ENCODE measurements around the gene OR2J2.

The OR2J2 gene

GRCh38 chr6:29130644-29131043 is 40.1 kb upstream of the OR2J2 start (continued):
- TF ChIP-seq, protein P1, sequence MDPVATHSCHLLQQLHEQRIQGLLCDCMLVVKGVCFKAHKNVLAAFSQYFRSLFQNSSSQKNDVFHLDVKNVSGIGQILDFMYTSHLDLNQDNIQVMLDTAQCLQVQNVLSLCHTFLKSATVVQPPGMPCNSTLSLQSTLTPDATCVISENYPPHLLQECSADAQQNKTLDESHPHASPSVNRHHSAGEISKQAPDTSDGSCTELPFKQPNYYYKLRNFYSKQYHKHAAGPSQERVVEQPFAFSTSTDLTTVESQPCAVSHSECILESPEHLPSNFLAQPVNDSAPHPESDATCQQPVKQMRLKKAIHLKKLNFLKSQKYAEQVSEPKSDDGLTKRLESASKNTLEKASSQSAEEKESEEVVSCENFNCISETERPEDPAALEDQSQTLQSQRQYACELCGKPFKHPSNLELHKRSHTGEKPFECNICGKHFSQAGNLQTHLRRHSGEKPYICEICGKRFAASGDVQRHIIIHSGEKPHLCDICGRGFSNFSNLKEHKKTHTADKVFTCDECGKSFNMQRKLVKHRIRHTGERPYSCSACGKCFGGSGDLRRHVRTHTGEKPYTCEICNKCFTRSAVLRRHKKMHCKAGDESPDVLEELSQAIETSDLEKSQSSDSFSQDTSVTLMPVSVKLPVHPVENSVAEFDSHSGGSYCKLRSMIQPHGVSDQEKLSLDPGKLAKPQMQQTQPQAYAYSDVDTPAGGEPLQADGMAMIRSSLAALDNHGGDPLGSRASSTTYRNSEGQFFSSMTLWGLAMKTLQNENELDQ (tag by site-specific recombination; IDR thresholded peaks at IDR 0.05; ENCODE audit: low read depth): no peak
- TF ChIP-seq ZBTB21 (tag by site-specific recombination; IDR thresholded peaks at IDR 0.05) (no peak), SETDB1 (IDR thresholded peaks at IDR 0.05; ENCODE audit: insufficient read length, low read length) (no peak)

DNA sequence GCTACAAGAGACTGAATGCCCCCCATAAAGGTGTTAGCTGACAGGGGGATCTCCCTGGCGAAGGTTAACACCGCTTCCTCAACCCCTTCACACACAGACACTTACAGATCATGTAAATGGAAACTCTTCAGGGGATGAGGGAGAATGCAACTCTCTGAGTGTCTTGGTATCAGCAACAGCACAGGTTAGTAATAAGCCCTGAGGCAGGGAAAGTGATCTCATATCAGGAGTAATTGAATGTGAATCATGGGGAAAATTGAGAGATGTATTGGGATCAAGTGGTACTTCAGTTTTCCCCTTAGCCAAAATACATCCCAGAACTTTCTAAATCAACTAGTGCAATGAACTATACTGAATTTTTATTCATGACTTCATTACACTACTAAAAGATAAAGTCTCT is 39.0 kb upstream of the OR2J2 start:
- ChIA-PET POLR2A (no interaction called here), CTCF (no interaction called here)
- Histone ChIP-seq H3K4me3 (ENCODE audit: low read depth, low read length) (no peak overlapping the region), H3K4me1 (ENCODE audit: control insufficient read depth, insufficient read depth, low read length) (no peaks in the 10 kb centered on the region), H3K9me3 (ENCODE audit: control insufficient read depth, insufficient read depth, low read depth, low read length) (no peaks in the 10 kb centered on the region), H3K36me3 (ENCODE audit: control insufficient read depth in 2 of 2, insufficient read depth in 1 of 2, low read length in 2 of 2) (no peaks in the 10 kb centered on the region), H3K27ac (ENCODE audit: extremely low read depth, low read depth, low read length) (no peak overlapping the region)
- TF ChIP-seq ZNF670 (tag by site-specific recombination; IDR thresholded peaks at IDR 0.05; ENCODE audit: low read depth) (no peak), ZNF248 (tag by site-specific recombination; IDR thresholded peaks at IDR 0.05) (no peak), ZBTB7A (tag by site-specific recombination; IDR thresholded peaks at IDR 0.05; ENCODE audit: low read depth) (no peak), SP2 (tag by site-specific recombination; IDR thresholded peaks at IDR 0.05) (no peak), ZNF433 (tag by site-specific recombination; IDR thresholded peaks at IDR 0.05; ENCODE audit: low read depth) (no peak), ZNF76 (tag by site-specific recombination; IDR thresholded peaks at IDR 0.05; ENCODE audit: borderline replicate concordance, low read depth) (no peak), ZBTB10 (tag by site-specific recombination; IDR thresholded peaks at IDR 0.05) (no peak), ZNF791 (tag by site-specific recombination; IDR thresholded peaks at IDR 0.05) (no peak), ZNF214 (tag by site-specific recombination; IDR thresholded peaks at IDR 0.05; ENCODE audit: borderline replicate concordance) (no peak), HOXD13 (CRISPR knock-in tag; IDR thresholded peaks at IDR 0.05; ENCODE audit: borderline replicate concordance) (no peak), ZNF354C (tag by site-specific recombination; IDR thresholded peaks at IDR 0.05; ENCODE audit: borderline replicate concordance, low read depth) (no peak)
- TF ChIP-seq, protein P2, sequence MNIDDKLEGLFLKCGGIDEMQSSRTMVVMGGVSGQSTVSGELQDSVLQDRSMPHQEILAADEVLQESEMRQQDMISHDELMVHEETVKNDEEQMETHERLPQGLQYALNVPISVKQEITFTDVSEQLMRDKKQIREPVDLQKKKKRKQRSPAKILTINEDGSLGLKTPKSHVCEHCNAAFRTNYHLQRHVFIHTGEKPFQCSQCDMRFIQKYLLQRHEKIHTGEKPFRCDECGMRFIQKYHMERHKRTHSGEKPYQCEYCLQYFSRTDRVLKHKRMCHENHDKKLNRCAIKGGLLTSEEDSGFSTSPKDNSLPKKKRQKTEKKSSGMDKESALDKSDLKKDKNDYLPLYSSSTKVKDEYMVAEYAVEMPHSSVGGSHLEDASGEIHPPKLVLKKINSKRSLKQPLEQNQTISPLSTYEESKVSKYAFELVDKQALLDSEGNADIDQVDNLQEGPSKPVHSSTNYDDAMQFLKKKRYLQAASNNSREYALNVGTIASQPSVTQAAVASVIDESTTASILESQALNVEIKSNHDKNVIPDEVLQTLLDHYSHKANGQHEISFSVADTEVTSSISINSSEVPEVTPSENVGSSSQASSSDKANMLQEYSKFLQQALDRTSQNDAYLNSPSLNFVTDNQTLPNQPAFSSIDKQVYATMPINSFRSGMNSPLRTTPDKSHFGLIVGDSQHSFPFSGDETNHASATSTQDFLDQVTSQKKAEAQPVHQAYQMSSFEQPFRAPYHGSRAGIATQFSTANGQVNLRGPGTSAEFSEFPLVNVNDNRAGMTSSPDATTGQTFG (tag by site-specific recombination; IDR thresholded peaks at IDR 0.05; ENCODE audit: borderline replicate concordance): no peak

GRCh38 chr6:29137724-29138123 is 33.0 kb upstream of the OR2J2 start:
- H3K4me1 ChIP-seq (ENCODE audit: control insufficient read depth, insufficient read depth, low read length): no peaks in the 10 kb centered on the region
- H3K36me3 ChIP-seq (ENCODE audit: control insufficient read depth in 2 of 2, insufficient read depth in 1 of 2, low read length in 2 of 2): no peaks in the 10 kb centered on the region
- ChIA-PET CTCF (interaction anchor here (1.3 kb wide), 1 partner anchor 65 kb away, joined by 4 read pairs; no protein-coding TSS in a partner anchor), POLR2A (no interaction called here)
- H3K27ac ChIP-seq (ENCODE audit: extremely low read depth, low read depth, low read length): no peak overlapping the region
- H3K9me3 ChIP-seq (ENCODE audit: control insufficient read depth, insufficient read depth, low read depth, low read length): no peaks in the 10 kb centered on the region
- TF ChIP-seq ZNF132 (tag by site-specific recombination; IDR thresholded peaks at IDR 0.05; ENCODE audit: borderline replicate concordance) (no peak), ZNF488 (tag by site-specific recombination; IDR thresholded peaks at IDR 0.05) (no peak), ZSCAN4 (tag by site-specific recombination; IDR thresholded peaks at IDR 0.05) (no peak), ZNF777 (tag by site-specific recombination; IDR thresholded peaks at IDR 0.05; ENCODE audit: borderline replicate concordance) (no peak), ZNF26 (tag by site-specific recombination; IDR thresholded peaks at IDR 0.05) (no peak), ZNF670 (tag by site-specific recombination; IDR thresholded peaks at IDR 0.05; ENCODE audit: low read depth) (no peak), ZBTB7A (tag by site-specific recombination; IDR thresholded peaks at IDR 0.05; ENCODE audit: low read depth) (no peak)
- no peak overlapping the region for H3K4me3 ChIP-seq (ENCODE audit: low read depth, low read length)
